GM12875 (cell line): ENCODE results near the gene CEP104.

Experiments used
- H3K4me3 ChIP-seq: one replicate; pipeline ENCODE4 v1.5.1; 2011; ENCODE audit warnings: low read depth, low read length, control low read depth
- TF ChIP-seq, protein P1 (sequence below): IDR thresholded peaks from 2 replicates; pipeline ENCODE4 v1.5.1; 2011; ENCODE audit warnings: low read depth, mild to moderate bottlenecking, control low read depth, inconsistent platforms, low read length, moderate library complexity, borderline replicate concordance; ENCODE audit not compliant: insufficient read depth

Gene CEP104

GRCh38 chr1:3852711-3853485 lies 4.1 kb downstream of the CEP104 start:
- no peak overlapping the region for H3K4me3 ChIP-seq
- TF ChIP-seq, protein P1, sequence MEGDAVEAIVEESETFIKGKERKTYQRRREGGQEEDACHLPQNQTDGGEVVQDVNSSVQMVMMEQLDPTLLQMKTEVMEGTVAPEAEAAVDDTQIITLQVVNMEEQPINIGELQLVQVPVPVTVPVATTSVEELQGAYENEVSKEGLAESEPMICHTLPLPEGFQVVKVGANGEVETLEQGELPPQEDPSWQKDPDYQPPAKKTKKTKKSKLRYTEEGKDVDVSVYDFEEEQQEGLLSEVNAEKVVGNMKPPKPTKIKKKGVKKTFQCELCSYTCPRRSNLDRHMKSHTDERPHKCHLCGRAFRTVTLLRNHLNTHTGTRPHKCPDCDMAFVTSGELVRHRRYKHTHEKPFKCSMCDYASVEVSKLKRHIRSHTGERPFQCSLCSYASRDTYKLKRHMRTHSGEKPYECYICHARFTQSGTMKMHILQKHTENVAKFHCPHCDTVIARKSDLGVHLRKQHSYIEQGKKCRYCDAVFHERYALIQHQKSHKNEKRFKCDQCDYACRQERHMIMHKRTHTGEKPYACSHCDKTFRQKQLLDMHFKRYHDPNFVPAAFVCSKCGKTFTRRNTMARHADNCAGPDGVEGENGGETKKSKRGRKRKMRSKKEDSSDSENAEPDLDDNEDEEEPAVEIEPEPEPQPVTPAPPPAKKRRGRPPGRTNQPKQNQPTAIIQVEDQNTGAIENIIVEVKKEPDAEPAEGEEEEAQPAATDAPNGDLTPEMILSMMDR, result no peak

DNA sequence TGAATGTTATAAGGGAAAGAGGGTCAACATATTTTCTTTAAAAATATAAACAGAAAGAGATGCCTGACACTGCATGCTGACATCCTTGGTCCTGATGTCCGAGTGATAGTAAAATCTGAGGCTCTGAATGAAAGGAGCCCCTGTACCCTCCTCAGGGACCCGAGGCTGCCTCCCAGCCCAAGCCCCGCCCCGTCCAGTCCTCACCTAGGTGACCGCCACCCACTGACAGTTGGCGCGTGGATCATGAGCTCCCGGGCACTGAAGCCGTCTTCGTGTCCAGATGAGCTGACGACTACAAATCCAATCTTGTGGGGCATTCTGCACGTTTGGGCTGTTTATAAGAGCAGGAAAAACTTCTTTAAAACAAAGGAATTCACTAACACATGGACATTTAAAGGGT lies 4.9 kb downstream of the CEP104 start:
- H3K4me3 ChIP-seq, result no peak overlapping the region
- TF ChIP-seq, protein P1, result no peak

DNA sequence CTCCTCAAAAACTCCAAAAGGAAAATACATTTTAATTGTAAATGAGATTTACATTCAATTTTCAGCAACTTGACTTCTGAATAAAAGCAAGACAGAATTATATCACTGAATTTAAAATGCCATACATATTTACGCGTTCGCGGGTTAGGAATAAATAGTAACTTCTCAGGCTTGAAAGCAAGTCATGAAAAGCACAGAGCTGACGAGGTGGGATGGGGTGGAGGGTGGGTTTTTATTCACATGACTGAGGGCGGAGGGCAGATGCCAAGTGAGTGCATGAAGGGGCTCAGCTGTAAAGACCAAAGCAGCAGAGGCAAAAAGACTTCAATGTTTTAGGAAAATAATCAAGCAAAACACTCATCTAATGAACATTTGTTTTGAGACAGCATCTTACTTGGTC lies 5.7 kb downstream of the CEP104 start:
- TF ChIP-seq, protein P1, result no peak

GRCh38 chr1:3850857-3851256 lies 6.2 kb downstream of the CEP104 start:
- no peak overlapping the region for H3K4me3 ChIP-seq
- TF ChIP-seq, protein P1, result no peak

More for the DNA sequence above, 5.7 kb downstream of the CEP104 start:
- no peak overlapping the region for H3K4me3 ChIP-seq

GRCh38 chr1:3847081-3847480 lies 9.9 kb downstream of the CEP104 start:
- TF ChIP-seq, protein P1, result no peak
- no peak overlapping the region for H3K4me3 ChIP-seq

- TF ChIP-seq, protein P1, result no peak
- H3K4me3 ChIP-seq, result no peak overlapping the region
Observed at GRCh38 chr1:3846541-3846940, 10.5 kb downstream of the CEP104 start.

GRCh38 chr1:3842912-3843311 lies 14.1 kb downstream of the CEP104 start:
- TF ChIP-seq, protein P1, result no peak

More at GRCh38 chr1:3842912-3843311, 14.1 kb downstream of the CEP104 start:
- H3K4me3 ChIP-seq, result no peak overlapping the region
